ENCODE measurements around the gene LCLAT1. TPM values are rescaled to one million over a fixed set of nuclear protein-coding genes. Genes with fewer than 3 reads are reported as not detected.

Gene LCLAT1
- polyA plus RNA-seq, 1 donor, result 8.5 TPM

DNA sequence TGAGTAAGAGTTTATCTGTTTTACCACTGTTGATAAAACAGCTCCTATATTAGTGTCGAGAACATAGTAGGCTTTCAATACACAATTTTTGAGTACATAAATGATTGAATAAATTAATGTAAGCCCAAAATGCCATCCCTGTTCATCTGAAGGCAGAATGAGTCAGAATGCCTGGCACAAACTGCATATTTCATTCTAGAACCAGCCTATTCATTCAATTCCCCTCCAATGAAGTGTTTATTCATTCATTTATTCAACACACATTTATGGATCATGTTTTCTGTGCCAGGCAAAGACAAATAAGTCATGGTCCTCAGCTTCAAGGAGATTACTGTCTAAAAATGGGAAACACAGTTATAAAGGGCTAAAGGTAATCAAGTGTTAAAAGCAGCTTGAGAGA is 22.8 kb upstream of the LCLAT1 start:
- no peak for DNase-seq

DNA sequence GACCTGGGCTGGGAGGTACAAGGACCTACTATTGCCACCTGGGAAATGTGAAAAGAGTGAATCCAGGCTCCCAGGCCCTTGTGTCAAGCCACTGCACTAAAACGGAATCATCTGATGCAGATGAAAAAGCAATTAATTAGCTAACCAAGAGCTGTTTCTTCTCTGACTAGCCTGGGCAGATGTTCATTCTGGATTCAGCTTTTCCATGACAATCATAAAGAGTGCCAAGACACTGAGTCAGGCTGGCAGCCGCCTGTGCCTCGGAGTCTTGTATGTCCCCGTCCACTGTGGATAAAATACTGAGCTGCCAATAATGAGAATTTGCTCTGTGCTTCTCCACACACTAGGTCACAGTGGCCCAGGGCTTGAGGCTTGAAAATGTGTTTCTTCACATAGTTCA is 21.7 kb upstream of the LCLAT1 start:
- peak; percentile 65 for DNase-seq

DNA sequence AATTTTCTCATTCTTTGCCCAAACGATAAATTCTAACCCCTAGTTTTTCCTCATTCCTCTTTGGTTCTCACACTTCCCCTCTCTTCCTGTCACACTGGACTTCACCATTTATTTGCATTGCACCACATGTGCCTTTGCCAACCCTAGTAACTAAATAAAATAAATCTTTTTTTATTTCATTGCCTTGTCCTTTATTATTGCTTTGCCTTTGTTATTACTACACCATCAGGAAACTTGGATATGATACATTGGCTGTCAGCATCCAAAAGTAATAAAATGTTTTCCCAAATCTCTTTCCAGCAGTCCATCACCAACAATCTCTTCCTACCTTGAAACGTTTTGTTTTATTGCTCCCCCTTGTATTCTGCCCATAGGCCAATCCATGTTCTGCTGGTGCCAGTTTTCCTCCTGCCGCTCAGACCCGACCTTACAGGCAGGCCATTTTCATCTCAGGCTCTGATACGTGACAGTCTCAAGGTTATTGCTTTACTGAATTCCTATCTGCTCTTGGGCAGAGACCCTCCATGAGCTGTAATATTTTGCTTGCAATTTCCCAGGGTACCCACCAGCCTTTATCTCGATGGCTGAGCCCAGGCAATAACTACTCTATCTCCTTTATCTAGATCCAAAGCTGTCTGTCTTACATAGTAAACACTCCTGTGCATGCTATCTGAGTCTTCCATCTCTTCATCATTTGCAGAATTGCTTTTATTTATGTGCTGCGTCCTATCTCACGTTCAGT is 19.3 kb upstream of the LCLAT1 start:
- peak; percentile 27 for DNase-seq

DNA sequence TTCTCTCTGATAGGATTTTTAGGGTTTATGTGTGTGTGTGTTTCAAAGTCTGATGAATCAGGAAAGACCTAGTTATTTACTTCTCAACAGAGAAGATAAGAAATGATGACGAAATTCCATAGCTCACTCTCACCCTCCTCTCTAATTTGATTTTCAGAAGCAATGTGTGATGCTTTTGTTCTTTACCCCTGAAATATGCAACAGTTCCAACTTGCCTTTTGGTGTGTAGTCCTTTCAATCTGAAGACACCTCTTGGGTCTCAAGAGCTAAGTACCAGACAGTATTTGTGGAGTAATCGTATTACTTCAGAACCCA is 18.7 kb upstream of the LCLAT1 start:
- DNase-seq, result no peak

DNA sequence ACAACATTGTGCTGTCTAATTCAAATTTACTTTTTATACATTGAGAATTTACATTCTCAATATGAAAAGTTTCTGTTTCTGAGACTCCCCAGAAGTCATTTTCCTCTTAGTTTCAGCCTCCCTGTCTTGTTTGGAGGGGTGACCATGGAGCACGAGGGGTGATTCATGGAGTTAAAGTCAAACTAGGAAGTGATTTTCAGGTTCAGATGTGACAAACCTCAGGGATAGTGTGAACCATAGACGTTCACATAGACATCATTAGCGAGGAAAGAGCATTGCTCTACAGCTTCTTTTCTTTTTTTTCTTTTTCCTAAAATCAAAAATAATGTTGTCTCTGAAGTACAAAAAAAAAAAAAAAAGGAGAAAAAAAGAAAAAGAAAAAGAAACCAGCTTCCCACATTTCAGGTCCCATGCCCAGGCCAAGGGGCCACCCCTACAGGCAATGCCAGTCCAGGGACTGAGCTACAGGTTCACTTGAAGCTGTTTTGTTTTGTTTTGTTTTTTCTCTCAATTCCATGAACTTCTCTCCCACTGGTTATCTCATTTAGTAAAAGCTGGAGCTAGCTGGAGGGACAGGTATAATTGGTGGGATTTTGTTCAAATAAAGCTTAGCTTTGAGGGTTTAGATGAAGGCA is 18.1 kb upstream of the LCLAT1 start:
- no peak for DNase-seq

DNA sequence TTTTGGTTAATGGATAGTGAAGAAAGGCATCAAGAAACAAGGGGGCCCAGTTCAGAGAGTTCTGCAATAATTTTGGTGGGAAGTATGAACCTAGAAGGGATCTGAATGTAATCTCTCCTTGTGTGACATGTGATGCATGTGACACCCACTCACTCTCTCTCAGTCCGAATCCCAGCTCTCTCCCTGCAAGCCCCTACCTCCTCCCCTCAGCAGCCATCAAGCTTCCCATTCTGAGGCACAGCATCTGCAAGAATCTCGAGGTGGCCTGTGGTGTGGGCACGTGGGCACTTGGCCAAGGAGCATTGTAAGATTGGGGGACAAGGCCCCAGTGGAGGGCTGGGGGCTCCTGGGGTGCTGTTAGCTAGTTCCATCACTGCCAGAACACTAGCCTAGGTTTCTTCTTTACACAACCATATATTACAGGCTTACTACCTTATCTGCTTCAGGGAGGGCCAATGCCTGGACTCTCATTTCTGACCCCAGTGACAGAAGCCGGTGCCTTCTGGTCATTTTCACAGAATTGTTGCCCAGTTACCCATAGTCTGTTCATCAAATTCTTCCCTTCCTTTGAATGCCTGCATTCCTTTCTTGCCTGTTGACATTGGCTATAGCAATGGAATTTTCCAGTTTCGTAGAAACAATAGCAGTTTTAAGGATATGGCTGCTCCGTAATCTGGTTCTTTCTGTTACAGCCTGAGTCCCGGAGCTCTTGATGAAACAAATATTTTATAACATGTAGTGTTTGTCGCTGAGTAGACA is 13.3 kb upstream of the LCLAT1 start:
- DNase-seq, result no peak

DNA sequence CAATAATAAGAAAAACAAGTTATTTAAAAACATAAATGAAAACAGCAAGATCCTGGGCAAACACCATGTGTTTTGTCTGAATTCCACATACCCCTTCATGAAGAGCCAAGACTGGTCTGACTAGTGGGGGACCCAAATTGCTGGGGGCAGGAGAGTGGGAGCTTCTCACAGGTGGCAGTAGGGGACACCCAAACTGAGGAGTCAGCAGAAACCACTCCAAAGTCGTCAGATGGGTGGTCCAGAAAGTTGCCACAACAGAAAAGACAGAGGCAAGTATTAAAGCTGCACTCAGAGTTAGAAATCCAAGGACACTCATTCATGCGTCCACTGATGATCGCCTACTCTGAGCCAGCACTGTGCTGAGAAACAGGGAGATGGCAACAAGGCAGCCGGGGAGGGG is 12.3 kb upstream of the LCLAT1 start:
- DNase-seq, result no peak

DNA sequence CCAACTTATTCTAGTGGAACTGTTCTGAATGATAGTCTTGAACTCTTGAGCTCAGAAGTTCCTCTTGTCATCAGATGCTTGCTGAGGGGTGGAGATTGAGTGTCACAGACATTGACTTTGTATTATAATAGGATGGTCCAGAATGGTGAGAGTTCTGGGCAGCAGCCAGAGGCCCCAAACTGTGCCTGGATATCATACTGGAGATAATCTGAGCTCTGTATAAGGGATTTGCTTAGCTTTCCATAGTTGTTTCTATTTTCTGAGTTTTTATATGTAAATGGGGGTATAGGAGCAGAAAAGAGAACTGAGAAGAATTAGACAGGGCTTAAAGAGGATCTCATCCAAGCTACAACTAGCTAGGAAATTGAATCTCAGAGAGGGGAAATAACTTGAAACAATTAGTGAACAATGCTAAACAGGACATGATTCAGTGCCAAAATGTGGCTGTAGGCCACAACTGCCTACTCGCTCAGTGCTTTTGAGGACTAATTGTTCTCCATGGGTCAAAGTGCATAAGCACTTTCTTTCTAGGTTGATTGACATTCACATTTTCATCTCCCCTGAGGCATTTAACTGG is 10.1 kb upstream of the LCLAT1 start:
- no peak for DNase-seq

DNA sequence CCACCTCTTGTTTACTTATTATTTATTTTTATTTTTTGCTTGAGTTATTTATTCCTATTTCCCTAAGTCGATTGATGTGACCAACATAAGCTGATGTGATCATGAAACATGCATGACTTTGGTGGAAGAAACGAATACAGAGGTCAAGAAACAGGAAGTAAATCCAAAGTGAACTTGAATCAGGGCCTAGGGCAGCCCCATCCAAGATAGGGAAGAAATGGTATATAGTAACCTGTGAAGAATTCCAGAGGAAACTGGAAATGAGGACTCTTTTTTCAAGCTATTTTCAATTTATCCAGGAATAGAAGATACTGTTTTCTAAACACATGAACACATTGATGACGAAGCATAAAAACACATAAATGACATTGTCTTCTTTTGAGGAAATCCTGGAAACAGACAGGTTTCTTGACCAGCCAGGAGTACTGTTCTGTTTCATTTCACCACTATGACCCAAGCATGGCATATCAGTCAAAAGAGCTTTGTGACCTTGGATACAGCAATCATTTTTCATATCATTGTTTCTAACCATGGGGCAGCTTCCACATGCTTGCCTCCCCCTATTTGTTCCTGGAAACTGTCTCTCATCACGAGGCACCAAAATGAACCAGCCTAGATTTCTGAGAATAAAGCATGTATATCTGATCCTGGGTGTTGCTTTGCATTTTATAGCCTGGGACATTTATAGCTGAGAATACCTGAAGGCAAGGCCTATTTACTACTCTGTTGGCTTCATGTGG is 9.1 kb upstream of the LCLAT1 start:
- no peak for DNase-seq

DNA sequence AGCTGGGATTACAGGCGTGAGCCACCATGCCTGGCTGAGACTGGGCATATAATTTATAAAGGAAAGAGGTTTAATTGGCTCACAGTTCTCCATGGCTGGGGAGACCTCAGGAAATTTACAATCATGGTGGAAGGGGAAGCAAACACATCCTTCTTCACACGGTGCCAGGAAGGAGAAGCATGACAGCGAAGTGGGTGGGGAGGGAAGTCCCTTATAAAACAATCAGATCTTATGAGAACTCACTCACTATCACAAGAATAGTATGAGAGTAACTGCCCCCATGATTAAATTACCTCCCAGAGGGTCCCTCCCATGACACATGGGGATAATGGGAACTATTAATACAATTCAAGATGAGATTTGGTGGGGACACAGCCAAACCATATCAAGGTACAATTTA is 7.8 kb upstream of the LCLAT1 start:
- no peak for DNase-seq

DNA sequence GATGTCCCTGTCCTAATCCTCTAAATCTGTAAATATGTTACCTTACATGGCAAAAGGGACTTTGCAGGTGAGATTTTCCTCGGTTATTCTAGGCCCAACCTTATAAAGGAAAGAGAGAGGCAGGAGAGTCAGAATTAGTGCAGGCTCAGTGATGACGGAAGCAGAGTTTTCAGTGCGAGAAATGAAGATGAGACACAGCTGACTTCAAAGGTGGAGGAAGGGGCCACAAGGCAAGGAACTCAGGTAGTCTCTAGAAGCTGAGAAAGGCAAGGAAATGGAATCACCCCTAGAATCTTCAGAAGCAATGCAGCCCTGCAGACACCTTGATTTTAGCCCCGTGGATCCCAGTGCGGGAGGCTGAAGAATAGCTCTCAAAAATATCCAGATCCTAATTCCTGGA is 7.2 kb upstream of the LCLAT1 start:
- DNase-seq, result no peak

DNA sequence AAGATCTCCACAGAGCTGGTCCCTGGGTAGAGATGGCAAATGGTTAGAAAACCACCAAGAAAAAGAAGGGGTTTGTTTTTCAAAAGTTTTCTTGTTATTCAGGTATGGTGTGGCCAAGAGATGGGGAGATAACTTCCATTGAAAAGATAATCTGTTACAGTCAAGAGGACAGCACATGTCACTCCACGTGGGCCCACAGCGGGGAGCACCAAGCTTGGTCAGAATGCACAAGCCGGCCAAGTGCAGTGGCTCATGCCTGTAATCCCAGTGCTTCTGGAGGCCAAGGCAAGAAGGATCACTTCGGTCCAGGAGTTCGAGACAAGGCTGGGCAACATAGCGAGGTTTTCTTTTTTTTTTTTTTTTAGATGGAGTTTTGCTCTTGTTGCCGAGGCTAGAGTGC is 6.0 kb upstream of the LCLAT1 start:
- DNase-seq, result no peak

DNA sequence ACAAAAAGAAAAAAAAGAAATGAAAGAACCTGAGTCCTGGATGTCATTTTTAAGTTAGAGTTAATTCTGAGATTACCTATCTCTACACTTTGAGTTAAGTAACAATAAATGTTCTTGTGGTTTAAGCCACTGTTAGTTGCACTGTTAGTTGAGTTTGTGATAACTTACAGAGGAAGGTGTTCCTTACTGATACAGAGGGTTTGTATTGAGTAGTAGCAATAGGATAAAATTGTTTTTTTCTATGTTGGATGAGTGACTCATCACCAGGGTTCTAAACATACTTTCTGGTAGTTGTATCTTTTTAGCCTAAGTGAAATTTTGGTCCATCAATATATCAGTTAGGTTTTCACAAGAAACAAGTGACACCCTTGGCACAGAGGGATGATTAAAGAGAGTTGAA is 4.0 kb upstream of the LCLAT1 start:
- DNase-seq, result no peak

DNA sequence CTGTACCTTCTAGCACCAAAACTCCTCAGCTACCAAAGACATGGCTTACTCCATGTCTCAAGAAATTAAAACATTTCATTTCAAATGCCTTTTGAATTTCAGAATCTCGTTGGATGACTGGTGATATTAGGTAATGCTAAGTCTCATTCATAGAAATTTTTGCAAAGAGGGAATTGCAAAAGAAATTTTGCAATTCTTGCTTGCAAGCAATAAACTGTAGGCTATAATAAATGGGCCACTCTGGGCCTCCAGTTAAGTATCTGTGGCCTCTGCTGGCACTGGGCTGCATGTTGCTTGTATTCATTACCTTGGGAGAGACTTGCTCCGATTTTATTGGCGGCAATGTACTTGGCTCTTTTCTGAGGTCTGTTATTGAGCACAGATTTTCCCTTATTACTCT is 2.8 kb upstream of the LCLAT1 start:
- no peak for DNase-seq

DNA sequence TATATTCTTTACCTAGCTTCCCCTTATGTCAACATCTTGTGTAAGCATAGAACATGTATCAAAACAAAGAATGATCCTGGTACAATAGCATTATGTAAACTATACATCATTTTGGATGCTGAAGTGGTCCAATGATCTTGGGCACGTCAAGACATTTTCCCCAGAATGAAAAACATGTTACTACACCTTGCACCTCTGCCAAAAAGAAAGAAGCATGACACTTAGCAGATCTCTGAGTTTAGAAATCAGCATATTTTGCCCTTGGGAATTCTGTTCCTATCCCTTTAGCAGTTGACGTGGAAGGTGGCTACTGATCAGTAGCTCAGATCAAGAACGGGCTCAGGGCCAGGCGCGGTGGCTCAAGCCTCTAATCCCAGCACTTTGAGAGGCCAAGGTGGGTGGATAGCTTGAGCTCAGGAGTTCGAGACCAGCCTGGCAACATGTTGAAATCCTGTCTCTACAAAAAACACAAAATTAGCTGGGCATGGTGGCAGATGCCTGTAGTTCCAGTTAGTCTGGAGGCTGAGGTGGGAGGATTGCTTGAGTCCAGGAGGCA is 1.7 kb upstream of the LCLAT1 start:
- no peak for DNase-seq

DNA sequence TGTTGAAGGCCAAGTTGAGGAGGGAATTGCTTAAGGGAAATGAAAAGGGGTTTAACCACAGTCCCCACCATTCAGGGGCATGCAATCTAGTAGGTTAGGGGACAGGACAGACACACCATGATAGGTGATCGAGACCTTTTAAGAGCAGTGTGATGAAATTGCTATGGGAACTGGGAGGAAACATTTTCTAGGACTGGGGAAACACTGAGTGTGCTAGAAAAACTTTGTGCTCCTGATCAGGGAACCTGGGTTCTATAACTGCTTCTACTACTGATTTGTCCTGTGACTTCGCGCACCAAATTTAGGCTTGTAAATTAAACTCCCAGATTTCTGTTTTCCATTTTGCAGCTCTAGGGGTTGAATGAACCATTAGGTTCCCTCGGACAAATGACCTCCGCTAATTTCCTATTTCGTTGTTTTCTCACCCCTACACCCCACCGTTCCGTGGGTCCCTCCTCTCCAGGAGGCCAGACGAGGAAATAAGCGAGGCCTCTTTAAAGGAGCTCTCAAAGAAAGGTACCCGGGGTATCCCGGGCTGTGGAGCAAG is 371 bp upstream of the LCLAT1 start:
- DNase-seq, result no peak

DNA sequence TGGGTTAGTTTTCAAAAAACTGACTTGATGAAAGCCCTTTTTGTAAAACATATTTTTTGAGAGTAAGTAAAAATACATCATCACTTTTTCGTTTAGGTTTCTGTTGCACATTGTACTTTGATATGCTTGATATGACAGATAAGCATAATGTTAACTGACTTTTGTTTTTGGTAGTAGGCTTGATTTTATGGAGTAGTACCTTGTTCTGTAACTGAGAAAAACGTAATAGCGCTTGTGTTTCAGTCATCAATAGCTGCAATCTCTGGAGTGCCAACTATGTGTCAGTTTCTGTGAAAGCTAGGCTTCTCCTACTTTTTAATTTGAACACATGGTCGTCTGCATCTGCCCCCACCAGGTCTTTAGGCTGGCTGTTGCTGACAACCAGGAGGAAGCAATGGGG is 1.3 kb downstream of the LCLAT1 start:
- no peak for DNase-seq

DNA sequence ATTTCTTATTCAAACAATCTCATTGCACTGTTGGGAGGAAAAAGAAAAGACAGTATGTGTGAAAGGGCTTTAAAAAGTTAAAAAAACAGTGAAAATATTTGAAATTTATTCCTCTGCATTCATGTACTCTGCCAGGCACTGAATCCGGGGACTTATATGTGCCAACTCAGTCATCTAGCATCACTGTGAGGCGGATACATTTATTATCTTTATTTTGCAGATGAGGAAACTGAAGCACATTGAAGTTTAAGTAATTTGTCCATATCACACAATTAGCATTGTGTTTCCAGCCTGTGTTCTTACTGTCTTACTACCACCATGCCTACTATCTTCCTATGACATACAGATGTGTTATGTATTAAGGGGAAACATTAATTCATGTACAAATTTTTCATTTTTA is 1.8 kb downstream of the LCLAT1 start:
- no peak for DNase-seq

DNA sequence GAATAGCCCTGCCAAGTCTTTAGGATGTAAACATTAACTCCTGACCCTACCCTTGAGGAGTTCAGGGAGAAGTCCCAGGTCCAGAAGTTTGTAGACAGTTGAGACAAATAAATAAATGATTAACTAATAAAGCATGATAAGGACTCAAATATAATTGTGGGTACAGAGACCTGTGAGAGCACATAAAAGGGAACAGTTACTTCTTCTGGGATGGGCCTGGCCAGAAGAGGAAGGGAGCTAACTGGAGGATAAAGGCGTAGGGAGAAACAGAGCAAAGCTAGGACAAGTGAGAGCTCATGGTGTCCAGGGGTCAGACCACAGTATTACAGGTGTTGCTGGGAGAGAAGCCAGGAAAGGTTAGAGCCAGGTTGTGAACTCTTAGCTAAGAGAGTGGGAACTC is 3.0 kb downstream of the LCLAT1 start:
- no peak for DNase-seq

DNA sequence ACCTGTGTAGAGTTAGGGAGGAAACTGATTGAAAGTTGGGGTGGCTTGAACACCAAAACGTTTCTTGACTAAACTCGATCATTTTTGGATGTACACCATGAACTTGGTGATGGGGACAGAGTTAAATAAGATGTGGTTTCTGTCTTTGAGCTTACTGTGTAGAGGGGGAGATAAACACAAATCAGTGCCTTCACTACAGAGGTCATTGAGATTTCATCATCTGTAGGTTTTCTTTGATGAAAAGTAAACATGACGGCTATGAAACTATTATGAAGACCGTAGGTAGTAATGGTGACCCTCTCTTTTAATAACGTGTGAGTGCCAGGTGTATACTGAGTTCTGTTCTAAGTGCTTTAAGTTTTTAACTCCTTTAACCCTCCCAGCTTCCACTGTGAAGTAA is 6.5 kb downstream of the LCLAT1 start:
- no peak for DNase-seq

DNA sequence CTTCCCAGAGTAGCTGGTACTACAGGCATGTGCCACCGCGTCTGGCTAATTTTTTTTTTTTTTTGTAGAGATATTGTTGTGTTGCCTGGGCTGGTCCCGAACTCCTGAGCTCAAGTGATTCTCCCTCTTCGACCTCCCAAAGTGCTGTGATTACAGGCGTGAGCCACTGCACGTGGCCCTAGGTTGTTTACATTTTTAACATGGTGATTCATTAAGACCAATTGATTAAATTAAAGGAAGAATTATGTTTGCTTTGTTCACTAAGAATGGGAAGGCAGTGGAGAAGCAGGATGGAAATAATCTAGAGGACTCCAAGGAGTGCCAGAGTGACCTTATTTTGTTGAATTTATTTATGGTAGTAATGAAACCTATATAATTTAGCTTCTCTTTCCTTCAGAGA is 7.5 kb downstream of the LCLAT1 start:
- DNase-seq, result no peak

DNA sequence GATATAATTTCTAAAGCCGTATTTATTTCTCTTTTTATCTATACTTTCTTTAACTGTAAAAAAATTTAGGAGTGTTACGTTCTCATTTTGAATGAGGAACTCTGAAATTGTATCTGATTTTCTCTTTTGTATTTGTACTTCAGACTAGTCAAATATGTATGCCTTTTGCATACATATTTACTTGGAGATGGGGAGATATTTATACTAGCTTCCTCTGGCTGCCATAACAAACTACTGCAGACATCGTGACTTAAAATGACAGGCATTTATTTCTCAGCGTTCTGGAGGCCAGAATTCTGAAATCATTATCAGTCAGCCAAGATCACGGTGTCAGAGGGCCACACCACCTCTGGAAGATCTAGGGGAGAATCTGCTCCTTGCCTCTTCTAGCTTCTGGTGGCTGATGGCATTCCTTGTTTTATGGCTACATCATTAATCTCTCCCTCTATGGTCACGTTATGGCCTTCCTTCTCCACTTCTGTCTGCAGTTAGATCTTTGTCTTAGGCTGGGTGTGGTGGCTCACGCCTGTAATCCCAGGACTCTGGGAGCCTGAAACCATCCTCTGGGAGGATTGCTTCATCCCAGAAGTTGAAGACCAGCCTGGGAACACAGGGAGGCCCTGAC is 8.2 kb downstream of the LCLAT1 start:
- DNase-seq, result no peak

Measured in hindlimb muscle (tissue), 1 donor.